ENCODE measurements around the gene MRGPRF. TPM values are rescaled to one million over a fixed set of nuclear protein-coding genes. Genes with fewer than 3 reads are reported as not detected.

MRGPRF gene
- total and polyA plus RNA-seq, 2 of the 8 experiments (the other 6 are each of a cell fraction or from before 2014, with no cell fraction given): 7.5 to 11.0 TPM

- no peak for TF ChIP-seq CHD7 (IDR thresholded peaks at IDR 0.05; ENCODE audit: insufficient replicate concordance, low read length)
- TF ChIP-seq CREB1 (IDR thresholded peaks at IDR 0.05): no peak
- no peak for TF ChIP-seq SIX5 (IDR thresholded peaks at IDR 0.05; ENCODE audit: low read depth, low read length)
- TF ChIP-seq CHD2 (IDR thresholded peaks at IDR 0.05; ENCODE audit: low read length): no peak
- no peak for TF ChIP-seq KDM4A (IDR thresholded peaks at IDR 0.05; ENCODE audit: low read depth, low read length, severe bottlenecking)
- TF ChIP-seq TCF12 (IDR thresholded peaks at IDR 0.05; ENCODE audit: low read depth, low read length): no peak
- no peak for TF ChIP-seq TEAD4 (IDR thresholded peaks at IDR 0.05; ENCODE audit: low read depth, low read length)
- TF ChIP-seq NANOG (IDR thresholded peaks at IDR 0.05; ENCODE audit: insufficient read depth, low read depth, low read length, poor library complexity, severe bottlenecking): no peak
- no peak for TF ChIP-seq YY1 (IDR thresholded peaks at IDR 0.05; ENCODE audit: low read depth, low read length)
- TF ChIP-seq SUZ12 (IDR thresholded peaks at IDR 0.05; ENCODE audit: low read length): no peak
- TF ChIP-seq EZH2 (IDR thresholded peaks at IDR 0.05; ENCODE audit: low read depth, low read length, severe bottlenecking): no peak
- no peak for TF ChIP-seq HDAC2 (IDR thresholded peaks at IDR 0.05; ENCODE audit: borderline replicate concordance in 1 of 2, low read depth in 2 of 2, low read length in 2 of 2)
- no peak for TF ChIP-seq NRF1 (IDR thresholded peaks at IDR 0.05; ENCODE audit: low read depth, low read length)
These were observed 46.4 kb upstream of the MRGPRF start (continued) for GRCh38 chr11:69059429-69059828.

Data from H1 (cell line).